B cell (primary cell): ENCODE measurements around the gene RGS6. TPM values are rescaled to one million over a fixed set of nuclear protein-coding genes. Genes with fewer than 3 reads are reported as not detected.

ENCODE experiments used
- ATAC-seq: fragments of 200-7000 bp; cut with Tn5 transposase; one replicate; pipeline ENCODE4 v1.10.0; 2021; ENCODE audit warnings: low read depth, mild to moderate bottlenecking, moderate number of reproducible peaks, moderate library complexity
- CTCF ChIA-PET: fragments of 350-600 bp; sonication (Branson Sonifier 250); formaldehyde crosslinking; loops from one replicate; lab custom pipeline; 2021; ENCODE audit warnings: antibody characterized with exemption, inconsistent platforms; lab: Charles Lee
- POLR2A ChIA-PET: fragments of 350-600 bp; sonication (Branson Sonifier 250); formaldehyde crosslinking; loops from one replicate; lab custom pipeline; 2021; ENCODE audit warnings: antibody characterized with exemption; lab: Charles Lee
- DNase-seq: peaks from one replicate; pipeline ENCODE4 v3.0.0; 2013
- H2AFZ ChIP-seq: 2 replicates; pipeline ENCODE4 v1.6.1; 2012; ENCODE audit warnings: mild to moderate bottlenecking, low read depth, low read length; ENCODE audit not compliant: insufficient read depth, poor library complexity, severe bottlenecking
- H3K27ac ChIP-seq, 2 donors: 1 replicate in 1 of 2; 2 replicates in 1 of 2; pipeline ENCODE4 v1.5.1; 2012 to 2013; ENCODE audit warnings: low read length in 2 of 2, mild to moderate bottlenecking in 2 of 2, moderate library complexity in 1 of 2
- H3K27me3 ChIP-seq, 4 experiments: fragments of 200-600 bp in 1 of 4; sonication (generic) in 1 of 4; replicated peaks in 1 of 4; 1 replicate in 2 of 4; 2 replicates in 2 of 4; pipeline versions ENCODE4 v1.6.1 to v1.7.0; 2013 to 2016; ENCODE audit warnings: low read length in 3 of 4, mild to moderate bottlenecking in 2 of 4, mixed read lengths in 1 of 4, moderate library complexity in 1 of 4; ENCODE audit not compliant: insufficient read depth in 4 of 4, control insufficient read depth in 3 of 4; ENCODE audit errors: control extremely low read depth in 1 of 4
- H3K36me3 ChIP-seq, 2 experiments: replicated peaks in 1 of 2; 1 replicate in 1 of 2; 2 replicates in 1 of 2; pipeline versions ENCODE4 v1.6.1 to v1.7.1; 2013; ENCODE audit warnings: low read length in 1 of 2; ENCODE audit not compliant: insufficient read depth in 2 of 2, control insufficient read depth in 1 of 2; ENCODE audit errors: control extremely low read depth in 1 of 2, extremely low read depth in 1 of 2
- H3K4me1 ChIP-seq, 2 donors: fragments of 200-600 bp in 1 of 2; sonication (generic) in 1 of 2; 1 replicate in 1 of 2; 2 replicates in 1 of 2; pipeline versions ENCODE4 v1.5.1 to v1.6.1; 2013 to 2017; ENCODE audit warnings: low read length in 2 of 2; ENCODE audit not compliant: control insufficient read depth in 2 of 2, insufficient read depth in 2 of 2
- H3K4me2 ChIP-seq: replicated peaks from 2 replicates; pipeline ENCODE3; 2012; ENCODE audit warnings: mild to moderate bottlenecking, low read depth, low read length; ENCODE audit not compliant: poor library complexity, severe bottlenecking
- H3K4me3 ChIP-seq, 5 experiments: fragments of 200-600 bp in 1 of 5; sonication (generic) in 1 of 5; 1 replicate in 3 of 5; 2 replicates in 2 of 5; pipeline versions ENCODE4 v1.5.1 to v1.7.0; 2011 to 2016; ENCODE audit warnings: low read length in 4 of 5, mild to moderate bottlenecking in 4 of 5, low read depth in 2 of 5, control low read depth in 1 of 5, moderate library complexity in 1 of 5; ENCODE audit not compliant: insufficient read depth in 1 of 5; ENCODE audit errors: control extremely low read depth in 1 of 5, extremely low read depth in 1 of 5
- H3K79me2 ChIP-seq: fragments of 200-600 bp; sonication (generic); one replicate; pipeline ENCODE4 v1.6.0; 2016; ENCODE audit warnings: low read length; ENCODE audit not compliant: control insufficient read depth, insufficient read depth
- H3K9ac ChIP-seq: fragments of 200-600 bp; sonication (generic); 2 replicates; pipeline ENCODE4 v1.6.1; 2017; ENCODE audit warnings: mild to moderate bottlenecking, low read length, moderate library complexity
- H3K9me3 ChIP-seq, 3 donors: one replicate each; pipeline versions ENCODE4 v1.6.1 to v1.7.1; 2013; ENCODE audit warnings: low read length in 2 of 3; ENCODE audit not compliant: control insufficient read depth in 2 of 3, insufficient read depth in 1 of 3; ENCODE audit errors: control extremely low read depth in 1 of 3
- H4K20me1 ChIP-seq: 2 replicates; pipeline ENCODE4 v1.6.0; 2012; ENCODE audit warnings: mild to moderate bottlenecking, low read length; ENCODE audit not compliant: insufficient read depth, control insufficient read depth, poor library complexity, severe bottlenecking
- H3K27ac Mint-ChIP-seq: one replicate; pipeline ENCODE4 v1.8.0; 2021; ENCODE audit warnings: mixed read lengths
- H3K27me3 Mint-ChIP-seq: one replicate; pipeline ENCODE4 v1.8.0; 2021; ENCODE audit warnings: mixed read lengths
- H3K4me1 Mint-ChIP-seq: one replicate; pipeline ENCODE4 v1.8.0; 2021; ENCODE audit warnings: mixed read lengths
- H3K4me3 Mint-ChIP-seq: one replicate; pipeline ENCODE4 v1.8.0; 2021; ENCODE audit warnings: mixed read lengths
- H3K9me3 Mint-ChIP-seq: one replicate; pipeline ENCODE4 v1.8.0; 2022; ENCODE audit warnings: mixed read lengths; ENCODE audit not compliant: insufficient read depth
- CTCF ChIP-seq: fragments of 200-600 bp; IDR thresholded peaks from one replicate; pipeline ENCODE4 v1.8.0; 2022; ENCODE audit warnings: antibody characterized with exemption, mild to moderate bottlenecking
- EZH2 ChIP-seq: IDR thresholded peaks from 2 replicates; pipeline ENCODE4 v1.6.1; 2012; ENCODE audit warnings: borderline replicate concordance, low read depth, mild to moderate bottlenecking, moderate library complexity, low read length; ENCODE audit not compliant: insufficient read depth, poor library complexity, severe bottlenecking
- WGBS: methylation state at CpG from one replicate; pipeline ENCODE4 v1.1.5; 2013; ENCODE audit warnings: missing lambda C conversion rate; ENCODE audit not compliant: insufficient coverage; 5-methylcytosine and 5-hydroxymethylcytosine counted together
- intact Hi-C: fragments of 100-400 bp; cut with micrococcal nuclease; formaldehyde crosslinking; loops from one replicate; pipeline ENCODE4 v1.10.0; 2022
- polyA plus RNA-seq: library from polyadenylated mRNA; depleted of rRNA; stranded (reverse); fragments of >200 nt; gene quantifications from 2 replicates; pipeline ENCODE4 v1.2.3, GENCODE V29; 2012
- total RNA-seq, 2 donors: library from RNA; stranded (reverse); fragments of 120-200 nt in 1 of 2; gene quantifications; 1 replicate in 1 of 2; 2 replicates in 1 of 2; pipeline versions ENCODE4 v1.2.3 to v1.2.4, GENCODE V29; 2013 to 2022

RGS6 gene
- total and polyA plus RNA-seq, 2 donors (not counting 1 experiment from before 2014, with no cell fraction given) = 0.07 TPM; not detected in 1

GRCh38 chr14:72545411-72546311, 613.4 kb downstream of the RGS6 start:
- peak overlapping the region in 2 of 5 experiments; percentile 10 to 19 for H3K4me3 ChIP-seq
- POLR2A ChIA-PET = no interaction called here
- CTCF ChIA-PET = interaction anchor here (1.2 to 3.1 kb wide), 3 partner anchors 10 to 33 kb away, joined by 3 to 13 read pairs (median 6); no protein-coding TSS in a partner anchor
- TF ChIP-seq CTCF = no peak
- no peak for TF ChIP-seq EZH2
- no peaks in the 10 kb centered on the region for H3K79me2 ChIP-seq
- peaks cover 0 to 3% (median 0%) of the 10 kb centered on the region in 3 donors for H3K9me3 ChIP-seq
- H3K4me1 ChIP-seq = peaks cover 49 to 55% of the 10 kb centered on the region in 2 donors
- H3K27me3 Mint-ChIP-seq = no peaks in the 10 kb centered on the region
- peak overlapping the region; percentile 52 for H2AFZ ChIP-seq
- 8% methylated on average over 7 of the region's 13 CpGs for WGBS
- ATAC-seq = peak; percentile 55
- intact Hi-C loops = no loop called here
- peaks cover 53% of the 10 kb centered on the region for H3K4me1 Mint-ChIP-seq
- no peaks in the 10 kb centered on the region for H3K27me3 ChIP-seq
- peak overlapping the region; percentile 79 for H3K27ac Mint-ChIP-seq
- peak overlapping the region; percentile 83 for H3K4me3 Mint-ChIP-seq
- peak overlapping the region; percentile 12 for H3K9ac ChIP-seq
- peak; percentile 30 for DNase-seq
- H3K27ac ChIP-seq = peak overlapping the region; percentile 49 to 69
- H3K4me2 ChIP-seq = peak overlapping the region; percentile 67
- no peaks in the 10 kb centered on the region for H4K20me1 ChIP-seq
- H3K36me3 ChIP-seq = no peaks in the 10 kb centered on the region
- H3K9me3 Mint-ChIP-seq = no peaks in the 10 kb centered on the region
